GM18502 (cell line): ENCODE results near the gene B3GALT5.

Experiments
- ATAC-seq: cut with Tn5 transposase; IDR thresholded peaks from one replicate; pipeline ENCODE4 v1.9.1; 2021; ENCODE audit warnings: mild to moderate bottlenecking; ENCODE audit not compliant: unreplicated experiment, poor library complexity

B3GALT5 gene

DNA sequence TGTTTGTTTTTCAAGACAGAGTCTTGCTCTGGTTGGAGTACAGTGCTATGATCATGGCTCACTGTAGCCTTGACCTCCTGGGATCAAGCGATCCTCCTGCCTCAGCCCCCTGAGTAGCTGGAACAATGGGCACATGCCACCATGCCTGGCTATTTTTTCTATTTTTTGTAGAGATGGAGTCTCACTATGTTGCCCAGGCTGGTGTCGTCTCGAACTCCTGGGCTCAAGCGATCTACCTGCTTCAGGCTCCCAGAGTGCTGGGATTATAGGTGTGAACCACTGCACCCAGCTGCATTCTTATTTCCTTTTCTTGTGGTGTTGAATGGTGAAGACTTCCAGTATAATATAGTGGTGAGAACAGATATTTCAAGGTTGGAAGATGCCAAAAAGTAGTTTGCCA, 28.0 kb downstream of the B3GALT5 start:
- ATAC-seq: no peak

DNA sequence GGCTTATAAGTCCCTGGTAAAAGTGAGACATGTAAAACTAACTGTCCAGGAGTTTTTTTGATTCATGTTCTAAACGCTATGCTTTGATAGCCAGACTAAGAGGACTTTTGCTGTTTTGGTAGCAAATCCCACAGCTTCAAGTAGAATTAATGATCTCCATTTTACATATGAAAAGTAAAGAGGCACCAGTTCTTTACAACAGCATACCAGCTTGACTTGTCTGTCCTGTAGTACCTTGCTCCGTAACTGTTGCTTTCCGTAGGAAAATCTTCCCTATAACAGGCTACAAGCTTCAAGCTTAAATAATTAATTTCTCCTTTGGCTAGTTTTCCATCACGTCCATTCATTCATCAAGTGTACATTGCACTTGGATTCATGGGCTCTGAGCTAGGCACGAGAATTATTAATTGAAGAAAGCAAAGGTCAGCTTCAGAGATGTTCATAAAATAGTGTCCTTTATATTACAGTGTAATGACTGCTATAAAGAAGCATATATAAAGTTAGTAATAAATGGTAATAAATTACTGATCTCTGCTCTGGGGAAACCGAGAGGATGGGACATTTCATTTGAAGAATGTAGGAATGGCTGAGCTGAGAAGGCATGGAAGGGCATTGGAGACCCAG, 29.2 kb downstream of the B3GALT5 start:
- ATAC-seq: no peak

DNA sequence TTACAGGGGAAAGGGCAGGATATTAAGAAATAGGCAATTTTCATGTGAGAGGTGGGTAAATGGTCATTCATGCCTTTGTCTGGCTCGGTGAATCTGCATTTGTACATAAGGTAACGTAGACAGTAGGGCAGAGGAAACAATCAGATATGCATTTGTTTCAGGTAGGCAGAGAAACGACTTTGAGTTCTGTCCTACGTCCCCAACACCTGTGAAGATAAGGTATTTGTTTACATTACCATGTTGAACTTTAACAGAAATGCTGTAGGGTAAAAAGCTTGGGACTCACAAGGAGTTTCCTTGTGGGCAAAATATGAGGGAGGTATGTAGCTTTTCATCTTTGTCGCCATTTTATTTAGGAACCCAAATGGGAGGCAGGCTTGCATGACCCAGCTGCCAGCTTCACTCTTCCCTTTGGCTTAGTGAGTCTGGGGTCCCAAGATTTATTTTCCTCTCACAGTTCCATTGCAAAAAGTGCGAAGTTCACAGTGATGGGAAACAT, 31.4 kb downstream of the B3GALT5 start:
- ATAC-seq: no peak

DNA sequence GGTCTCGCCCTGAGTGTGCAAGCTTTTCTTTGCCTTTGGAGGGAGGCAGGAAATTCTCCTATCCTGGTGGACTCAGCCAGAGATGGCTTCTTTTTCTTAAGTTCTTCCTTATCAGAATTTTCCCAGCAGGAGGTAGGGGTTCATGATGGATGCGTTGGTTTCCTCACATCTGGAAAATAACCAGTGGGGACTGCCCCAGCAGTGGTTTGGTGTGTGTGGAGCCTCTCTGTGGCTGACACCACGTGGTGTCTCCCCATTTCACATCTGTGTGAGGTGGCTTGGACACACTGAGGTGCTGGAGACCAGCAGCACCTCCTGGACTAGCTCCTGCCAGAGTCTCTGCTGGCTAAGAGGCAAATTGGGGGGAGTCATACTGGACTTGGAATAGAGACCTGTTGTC, 32.6 kb downstream of the B3GALT5 start:
- ATAC-seq: no peak

DNA sequence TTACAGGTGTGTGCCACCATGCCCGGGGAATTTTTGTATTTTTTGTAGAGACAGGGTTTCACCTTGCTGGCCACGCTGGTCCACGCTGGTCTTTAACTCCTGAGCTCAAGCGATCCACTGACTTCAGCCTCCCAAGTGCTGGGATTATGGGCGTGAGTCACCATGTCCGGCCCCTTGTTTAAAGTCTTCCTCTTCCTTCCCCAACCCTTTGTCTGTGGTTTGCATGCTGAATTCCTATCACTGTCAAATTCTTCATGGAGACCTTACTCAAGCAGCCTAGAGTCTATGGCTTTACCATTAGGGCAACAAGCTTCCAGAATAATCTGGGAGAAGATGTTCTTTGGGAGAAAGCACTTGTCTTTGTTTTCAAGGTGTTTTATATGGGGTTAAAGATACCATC, 34.7 kb downstream of the B3GALT5 start:
- ATAC-seq: no peak

DNA sequence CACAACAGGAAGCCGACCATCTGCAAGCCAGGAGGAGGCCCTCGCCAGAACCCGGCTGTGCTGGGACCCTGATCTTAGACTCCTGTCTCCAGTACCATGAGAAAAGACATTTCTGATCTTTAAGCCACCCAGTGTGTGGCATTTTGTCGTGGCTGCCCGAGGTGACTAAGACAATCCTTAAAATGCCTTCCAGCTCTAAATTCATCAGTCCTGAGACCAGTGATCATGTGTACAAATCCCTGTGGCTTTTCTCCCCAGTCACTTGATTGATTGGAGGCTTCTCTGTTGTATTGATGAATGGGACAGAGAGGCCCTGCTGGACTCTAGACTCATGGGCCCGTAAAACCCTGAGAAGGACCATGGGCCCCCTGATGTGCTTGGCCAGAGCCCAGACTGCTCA, 36.1 kb downstream of the B3GALT5 start:
- ATAC-seq: no peak

DNA sequence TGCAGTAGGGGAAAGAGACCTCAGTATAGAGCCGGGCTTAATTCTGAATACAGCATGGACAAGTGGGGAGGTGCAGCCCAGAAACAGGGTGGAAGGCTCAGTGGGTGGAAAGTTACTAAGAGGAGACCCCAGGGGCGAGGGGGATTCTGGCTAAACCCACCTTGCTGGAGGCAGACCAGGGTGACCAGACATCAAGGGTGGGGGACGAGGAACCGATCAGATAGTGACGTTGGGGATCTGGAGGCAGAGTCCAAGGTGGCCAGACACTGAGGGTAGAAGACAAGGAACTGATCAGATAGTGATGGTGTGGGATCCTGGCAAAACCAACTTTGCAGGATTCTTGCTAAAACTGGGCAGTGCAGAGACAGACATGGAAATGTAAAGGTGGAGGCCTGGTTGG, 36.8 kb downstream of the B3GALT5 start:
- ATAC-seq: no peak

DNA sequence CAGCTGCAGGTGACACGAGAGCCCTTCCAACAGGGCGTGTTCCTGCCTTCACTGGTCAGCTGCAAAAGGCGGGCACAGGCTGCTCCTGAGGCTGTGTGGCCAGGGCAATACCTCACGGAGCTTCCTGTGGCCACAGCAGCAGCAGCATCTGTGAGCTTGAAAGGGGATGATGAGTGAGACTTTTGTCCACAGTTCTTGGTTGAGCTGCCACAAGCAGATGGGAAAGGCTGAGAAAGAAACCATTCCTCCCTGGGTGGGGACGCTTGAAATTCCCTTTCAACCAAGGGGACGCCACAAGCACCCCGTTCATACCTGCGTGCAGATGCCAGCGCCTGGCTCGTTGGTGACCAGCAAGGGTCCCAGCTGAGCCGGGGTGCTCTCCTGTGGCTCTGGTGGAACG, 37.6 kb downstream of the B3GALT5 start:
- ATAC-seq: no peak

DNA sequence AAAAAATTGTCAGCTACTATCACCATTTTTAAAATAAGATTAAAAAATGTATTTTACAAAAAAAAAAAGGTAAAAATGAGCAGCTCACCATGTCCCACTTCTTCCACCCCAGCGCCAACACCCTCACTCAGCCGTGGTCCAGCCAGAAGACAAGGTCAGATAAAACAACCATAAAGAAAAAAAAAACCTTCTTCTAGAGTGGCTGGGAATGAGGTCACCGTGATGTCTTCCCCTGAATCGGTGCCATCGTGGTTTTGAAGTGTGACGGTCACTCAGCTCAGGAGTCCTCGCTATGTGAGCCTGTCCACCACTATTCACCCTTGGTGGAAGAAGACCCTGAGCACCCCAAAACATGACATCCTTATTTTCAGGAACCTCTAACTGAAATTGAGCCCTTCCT, 38.1 kb downstream of the B3GALT5 start:
- no peak for ATAC-seq

DNA sequence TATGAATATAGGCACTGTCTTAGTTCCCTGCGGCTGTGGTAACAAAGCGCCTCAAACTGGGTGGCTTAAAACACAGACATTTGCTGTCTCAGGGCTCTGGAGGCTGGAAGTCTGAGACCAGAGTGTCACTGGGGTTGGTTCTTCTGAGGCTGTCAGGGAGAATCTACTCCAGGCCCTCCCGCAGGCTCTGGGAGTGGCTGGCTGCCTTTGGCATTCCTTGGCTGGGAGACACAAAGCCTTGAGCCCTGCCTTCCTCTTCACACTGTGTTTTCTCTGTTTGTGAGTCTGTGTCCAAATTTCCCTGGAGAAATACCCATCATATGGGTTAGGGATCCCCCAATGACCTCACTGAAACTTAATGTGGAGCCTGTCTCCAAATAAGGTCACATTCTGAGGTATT, 38.5 kb downstream of the B3GALT5 start:
- ATAC-seq: no peak

DNA sequence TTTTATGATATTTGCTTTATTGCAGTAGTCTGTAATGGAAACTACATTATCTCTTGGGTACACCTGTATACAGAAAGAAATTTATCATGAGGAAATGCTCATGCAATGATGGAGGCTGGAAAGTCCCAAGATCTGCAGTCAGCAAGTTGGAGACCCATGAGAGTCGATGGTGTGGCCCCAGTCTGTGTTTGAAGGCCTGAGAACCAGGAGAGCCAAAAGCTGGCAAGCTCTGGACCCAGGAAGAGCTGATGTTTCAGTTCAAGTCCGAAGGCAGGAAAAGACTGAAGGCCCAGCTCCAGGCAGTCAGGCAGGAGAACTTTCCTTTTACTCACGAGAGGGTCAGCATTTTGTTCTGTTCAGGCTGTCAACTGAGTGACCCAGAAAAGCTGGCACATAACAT, 42.2 kb downstream of the B3GALT5 start:
- ATAC-seq: no peak

DNA sequence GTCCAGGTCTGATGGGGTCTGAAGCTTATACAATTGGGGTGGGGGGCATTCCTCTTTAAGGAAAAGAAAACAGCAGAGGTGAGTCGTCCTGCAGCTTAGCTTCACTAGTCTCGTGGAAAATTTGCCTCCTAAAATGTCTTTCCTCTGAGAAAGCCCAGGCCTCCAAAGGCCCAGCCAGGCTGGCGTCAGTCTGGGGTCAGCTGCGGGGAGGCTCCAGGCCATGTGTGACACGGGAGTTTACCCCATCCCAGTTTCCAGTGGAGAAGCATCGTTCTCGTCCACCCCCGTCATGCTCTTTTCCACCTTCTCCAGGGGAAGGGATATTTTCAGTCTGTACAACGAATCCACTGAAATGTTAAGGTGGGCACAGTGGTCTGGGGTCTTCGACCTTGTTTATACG, 42.8 kb downstream of the B3GALT5 start:
- no peak for ATAC-seq

DNA sequence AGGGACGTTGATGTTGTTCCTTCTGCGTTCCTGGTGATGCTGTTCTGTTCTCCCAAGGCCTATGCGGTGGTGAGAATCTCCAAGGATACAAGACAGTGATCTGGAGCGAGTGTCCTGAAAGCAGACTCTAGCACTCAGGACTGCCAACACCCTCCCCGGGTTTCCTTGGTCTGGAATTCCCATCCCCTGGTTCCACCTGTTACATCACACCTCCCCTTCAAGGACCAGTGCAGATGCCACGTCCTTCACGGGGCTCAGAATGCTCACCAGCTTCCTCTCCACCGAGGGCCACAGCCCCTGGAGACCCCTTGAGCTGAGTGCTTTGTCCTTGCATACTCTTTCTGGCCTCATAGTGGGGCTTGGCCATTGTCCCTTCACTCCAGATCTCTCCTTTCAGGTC, 43.5 kb downstream of the B3GALT5 start:
- ATAC-seq: no peak

DNA sequence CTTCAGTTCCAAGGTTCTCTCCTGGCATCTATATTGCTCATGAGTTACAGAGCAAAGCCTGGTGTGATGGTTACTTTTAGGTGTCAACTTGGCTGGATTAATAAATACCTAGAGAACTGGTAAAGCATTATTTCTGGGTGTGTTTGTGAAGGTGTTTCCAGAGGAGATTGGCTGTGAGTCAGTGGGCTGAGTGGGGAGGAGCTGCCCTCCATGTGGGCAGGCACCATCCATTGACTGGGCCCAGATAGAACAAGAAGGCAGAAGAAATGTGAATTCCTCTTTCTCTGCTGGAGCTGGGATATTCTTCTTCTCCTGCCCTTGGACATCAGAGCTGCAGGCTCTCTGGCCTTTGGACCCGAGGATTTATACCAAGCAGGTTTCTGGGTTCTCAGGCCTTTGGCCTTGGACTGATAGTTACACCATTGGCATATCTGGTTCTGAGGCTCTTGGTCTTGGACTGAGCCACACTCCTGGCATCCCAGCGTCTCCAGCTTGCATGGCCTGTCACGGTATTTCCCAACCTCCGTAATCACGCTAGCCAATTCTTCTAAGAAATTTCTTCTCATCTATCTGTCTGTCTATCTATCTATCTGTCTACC, 44.5 kb downstream of the B3GALT5 start:
- no peak for ATAC-seq

DNA sequence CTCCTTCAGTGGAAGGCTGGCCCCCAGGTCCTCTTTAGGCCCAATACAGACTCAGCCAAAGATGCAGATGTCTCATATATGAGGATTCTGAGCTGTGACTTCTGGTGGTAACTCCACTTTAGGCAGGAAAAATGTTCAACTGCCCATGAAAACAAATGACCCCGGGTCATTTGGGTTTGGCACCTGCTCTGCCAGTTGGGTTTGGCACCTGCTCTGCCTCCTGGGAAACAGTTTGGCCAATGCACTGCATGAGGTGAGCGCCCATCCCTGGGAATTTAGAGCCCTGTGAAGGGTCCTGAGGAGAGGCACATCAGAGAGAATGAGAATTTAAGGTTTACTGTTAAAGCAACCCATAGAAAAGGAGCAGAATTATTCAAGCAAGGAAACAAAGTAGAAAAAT, 45.3 kb downstream of the B3GALT5 start:
- no peak for ATAC-seq

DNA sequence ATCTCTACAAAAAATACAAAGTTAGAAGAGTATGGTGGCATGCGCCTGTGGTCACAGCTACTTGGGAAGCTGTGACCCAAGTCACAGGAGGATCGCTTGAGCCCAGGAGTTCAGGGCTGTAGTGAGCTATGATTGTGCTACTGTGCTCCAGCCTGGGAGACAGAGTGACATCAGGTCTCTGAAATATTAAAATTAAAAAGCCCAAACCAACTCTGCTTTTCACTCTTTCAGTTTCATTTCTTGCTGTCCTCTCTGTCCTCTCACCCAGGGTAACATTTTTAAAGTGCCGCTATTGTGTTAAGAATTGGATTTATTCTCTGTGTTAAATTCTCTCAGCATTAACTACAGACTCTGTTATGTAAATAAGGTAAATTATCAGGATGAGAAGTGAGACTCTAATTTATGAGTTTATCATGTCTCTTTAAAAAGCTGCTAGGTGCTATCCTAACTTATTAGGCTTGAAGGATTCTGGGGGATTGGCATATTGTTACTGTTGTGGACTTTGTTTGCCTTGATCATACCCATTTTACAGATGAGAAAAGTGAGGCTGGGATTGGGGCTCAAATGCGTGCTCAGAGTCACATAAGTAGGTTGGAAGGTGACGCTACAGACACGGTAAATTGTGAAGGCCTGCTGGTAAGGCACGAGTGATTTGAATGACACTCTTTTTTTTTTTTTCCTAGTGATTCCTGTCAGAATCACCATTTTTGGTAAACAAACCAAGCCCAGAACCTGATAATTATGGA, 46.5 kb downstream of the B3GALT5 start:
- no peak for ATAC-seq

DNA sequence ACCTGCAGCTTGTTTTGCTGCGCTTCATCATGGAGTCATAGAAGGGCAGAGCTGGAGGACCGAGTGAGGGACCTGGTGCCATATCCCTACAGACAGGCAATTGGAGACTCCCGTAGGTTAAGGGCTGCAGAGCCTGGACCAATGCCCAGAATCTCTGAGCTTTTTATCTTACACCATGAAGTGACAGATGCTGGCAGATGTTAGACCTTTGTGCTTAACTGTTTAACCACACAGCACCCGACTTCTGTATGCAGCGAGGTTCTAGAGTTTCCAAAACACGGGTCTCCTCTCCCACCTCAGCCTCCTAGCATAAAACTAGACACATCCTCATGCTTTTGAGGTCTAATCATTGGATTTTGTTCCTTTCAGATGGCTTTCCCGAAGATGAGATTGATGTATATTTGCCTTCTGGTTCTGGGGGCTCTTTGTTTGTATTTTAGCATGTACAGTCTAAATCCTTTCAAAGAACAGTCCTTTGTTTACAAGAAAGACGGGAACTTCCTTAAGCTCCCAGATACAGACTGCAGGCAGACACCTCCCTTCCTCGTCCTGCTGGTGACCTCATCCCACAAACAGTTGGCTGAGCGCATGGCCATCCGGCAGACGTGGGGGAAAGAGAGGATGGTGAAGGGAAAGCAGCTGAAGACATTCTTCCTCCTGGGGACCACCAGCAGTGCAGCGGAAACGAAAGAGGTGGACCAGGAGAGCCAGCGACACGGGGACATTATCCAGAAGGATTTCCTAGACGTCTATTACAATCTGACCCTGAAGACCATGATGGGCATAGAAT, 47.6 kb downstream of the B3GALT5 start:
- no peak for ATAC-seq

DNA sequence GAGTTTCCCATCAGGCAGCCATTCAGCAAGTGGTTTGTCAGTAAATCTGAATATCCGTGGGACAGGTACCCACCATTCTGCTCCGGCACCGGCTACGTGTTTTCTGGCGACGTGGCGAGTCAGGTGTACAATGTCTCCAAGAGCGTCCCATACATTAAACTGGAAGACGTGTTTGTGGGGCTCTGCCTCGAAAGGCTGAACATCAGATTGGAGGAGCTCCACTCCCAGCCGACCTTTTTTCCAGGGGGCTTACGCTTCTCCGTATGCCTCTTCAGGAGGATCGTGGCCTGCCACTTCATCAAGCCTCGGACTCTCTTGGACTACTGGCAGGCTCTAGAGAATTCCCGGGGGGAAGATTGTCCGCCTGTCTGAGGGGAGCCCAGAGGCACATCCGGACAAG, 48.4 kb downstream of the B3GALT5 start:
- no peak for ATAC-seq

DNA sequence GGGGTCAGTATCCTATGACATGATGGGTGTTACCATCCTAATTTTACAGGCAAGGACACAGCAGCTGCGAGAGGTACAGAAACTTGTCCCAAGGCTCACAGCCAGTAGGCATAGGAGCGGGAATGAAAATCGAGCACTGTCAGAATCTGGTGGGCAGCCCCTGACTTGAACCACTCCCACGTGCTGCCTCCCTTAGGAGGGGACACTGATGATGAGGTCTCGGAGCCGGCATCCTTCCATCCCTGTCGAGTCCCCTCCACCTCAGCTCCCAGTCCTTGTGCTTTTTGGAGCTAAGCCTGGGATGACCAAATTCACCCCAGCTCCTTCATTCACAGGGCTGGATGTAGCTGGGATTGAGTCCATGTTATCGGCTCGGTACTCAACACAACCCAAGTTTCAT, 49.0 kb downstream of the B3GALT5 start:
- ATAC-seq: no peak

DNA sequence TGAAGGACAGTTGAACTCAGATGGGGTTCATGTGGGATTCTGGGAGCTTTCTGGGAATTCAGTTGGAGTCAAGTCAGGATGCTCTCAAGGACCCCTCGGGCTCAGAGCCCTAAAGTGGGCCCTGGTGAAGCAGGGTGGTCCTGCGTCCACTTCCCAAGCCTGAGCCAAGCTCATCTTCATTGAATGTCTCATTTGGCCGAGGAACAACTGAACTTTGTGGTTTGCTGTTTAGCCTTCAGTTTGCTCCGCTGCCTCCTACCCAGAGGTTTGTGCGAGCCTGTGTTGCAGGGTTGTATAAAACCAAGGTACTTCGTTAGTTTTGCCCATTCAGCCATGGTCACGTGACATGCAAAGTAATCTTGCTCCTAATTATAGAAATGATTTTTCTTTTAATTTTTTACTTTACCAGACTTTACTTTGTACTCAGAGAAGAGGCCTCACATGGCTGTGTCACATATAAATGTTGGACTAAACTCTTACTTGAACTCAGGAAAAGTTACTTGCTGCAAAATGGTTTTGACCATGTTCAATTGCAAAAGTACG, 49.7 kb downstream of the B3GALT5 start:
- ATAC-seq: no peak

DNA sequence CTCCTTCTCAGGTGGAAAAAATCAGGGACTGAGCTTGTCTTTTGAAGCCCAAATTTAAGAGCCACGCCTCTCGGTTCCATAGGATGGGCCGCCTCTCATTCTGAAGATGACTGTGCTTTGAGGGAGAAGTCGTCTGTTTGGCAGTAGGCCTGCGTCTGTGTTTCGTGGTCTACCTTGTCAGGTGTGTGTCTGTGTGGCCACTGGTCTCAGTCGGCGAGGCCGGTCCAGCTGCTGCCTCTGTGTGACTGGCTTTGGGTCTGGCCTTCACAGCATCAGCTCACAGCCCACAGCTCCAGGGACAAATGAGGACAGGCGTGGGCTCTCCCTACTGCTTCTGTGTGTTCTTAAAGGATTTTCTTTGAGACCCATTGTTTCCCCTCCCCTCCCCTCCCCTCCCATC, 50.3 kb downstream of the B3GALT5 start:
- no peak for ATAC-seq
